Prostate gland (tissue), 2 donors: Measurements from ENCODE around the gene ALKBH5. TPM values are rescaled to one million over a fixed set of nuclear protein-coding genes. Genes with fewer than 3 reads are reported as not detected.

Source experiments
- DNase-seq: peaks from one replicate; pipeline ENCODE4 v3.0.0-alpha.2; 2019; ENCODE audit warnings: low spot score
- H3K27ac ChIP-seq, 2 donors: fragments of 200-600 bp; sonication (generic); 2 replicates each; pipeline ENCODE4 v1.5.1; 2017 to 2019
- H3K27me3 ChIP-seq: fragments of 200-600 bp; sonication (generic); replicated peaks from 2 replicates; pipeline ENCODE4 v1.5.1; 2019; ENCODE audit not compliant: insufficient read depth
- H3K36me3 ChIP-seq, 2 donors: fragments of 200-600 bp; sonication (generic); 1 replicate in 1 of 2; 2 replicates in 1 of 2; pipeline versions ENCODE4 v1.5.1 to v1.8.1; 2017 to 2019
- H3K4me1 ChIP-seq: fragments of 200-600 bp; sonication (generic); replicated peaks from 2 replicates; pipeline ENCODE4 v1.5.1; 2019
- H3K4me3 ChIP-seq, 2 donors: fragments of 200-600 bp; sonication (generic); 2 replicates each; pipeline ENCODE4 v1.5.1; 2017 to 2019
- H3K9me3 ChIP-seq: fragments of 200-600 bp; sonication (generic); 2 replicates; pipeline ENCODE4 v1.5.1; 2017
- CTCF ChIP-seq, 4 experiments: fragments of 200-600 bp in 2 of 4; fragments of 450-650 bp in 2 of 4; sonication (generic) in 2 of 4; IDR thresholded peaks; 1 replicate in 3 of 4; 2 replicates in 1 of 4; pipeline ENCODE4 v1.5.1; 2016 to 2019; ENCODE audit warnings: antibody characterized with exemption in 4 of 4, mild to moderate bottlenecking in 2 of 4, moderate library complexity in 2 of 4
- POLR2A ChIP-seq: fragments of 450-650 bp; IDR thresholded peaks from one replicate; pipeline ENCODE4 v1.6.1; 2016; ENCODE audit warnings: antibody characterized with exemption, mild to moderate bottlenecking
- POLR2AphosphoS5 ChIP-seq: sonication (generic); formaldehyde crosslinking; IDR thresholded peaks from one replicate; pipeline ENCODE4 v1.6.1; 2017; ENCODE audit warnings: antibody characterized with exemption
- WGBS: methylation state at CpG from one replicate; pipeline ENCODE4 v1.1.5; 2018; 5-methylcytosine and 5-hydroxymethylcytosine counted together
- intact Hi-C: fragments of 100-400 bp; cut with DNase I; formaldehyde crosslinking; loops from one replicate; pipeline ENCODE4 v1.14.2; 2022
- total RNA-seq, 2 donors: library from RNA; depleted of rRNA; stranded (reverse); fragments of >200 nt; gene quantifications; one replicate each; pipeline ENCODE4 v1.1.0, GENCODE V29; 2016

The ALKBH5 gene
- total RNA-seq, 2 donors from 2014 or later, result 132 to 230 TPM

GRCh38 chr17:18177722-18178121 lies 5.9 kb upstream of the ALKBH5 start:
- WGBS, result 95% methylated on average over 8 of the region's 8 CpGs
- Histone ChIP-seq H3K36me3 (no peaks in the 10 kb centered on the region), H3K4me1 (peaks cover 8% of the 10 kb centered on the region), H3K4me3 (no peak overlapping the region), H3K27me3 (no peaks in the 10 kb centered on the region), H3K9me3 (no peaks in the 10 kb centered on the region), H3K27ac (no peak overlapping the region)
- no peak for DNase-seq
- TF ChIP-seq POLR2A, result no peak
- intact Hi-C loops, result no loop called here

- intact Hi-C loops, result no loop called here
- TF ChIP-seq CTCF (IDR thresholded peaks at IDR 0.05) (no peak), POLR2AphosphoS5 (no peak), POLR2A (no peak)
- DNase-seq, result no peak
- Histone ChIP-seq H3K4me1 (peaks cover 8% of the 10 kb centered on the region), H3K27me3 (no peaks in the 10 kb centered on the region), H3K27ac (no peak overlapping the region), H3K36me3 (no peaks in the 10 kb centered on the region), H3K4me3 (no peak overlapping the region), H3K9me3 (no peaks in the 10 kb centered on the region)
- WGBS, result 72% methylated on average over 1 of the region's 1 CpG
Observed at GRCh38 chr17:18179196-18179595, 4.4 kb upstream of the ALKBH5 start.

- Histone ChIP-seq H3K27ac (no peak overlapping the region), H3K9me3 (no peaks in the 10 kb centered on the region), H3K36me3 (no peaks in the 10 kb centered on the region), H3K27me3 (no peaks in the 10 kb centered on the region), H3K4me3 (no peak overlapping the region), H3K4me1 (peaks cover 8% of the 10 kb centered on the region)
- 93% methylated on average over 7 of the region's 7 CpGs for WGBS
- intact Hi-C loops, result no loop called here
- TF ChIP-seq POLR2A (no peak), POLR2AphosphoS5 (no peak)
- no peak for DNase-seq
Observed at GRCh38 chr17:18179804-18180203, 3.8 kb upstream of the ALKBH5 start.

GRCh38 chr17:18181358-18181757 lies 2.3 kb upstream of the ALKBH5 start:
- Histone ChIP-seq H3K27ac (no peak overlapping the region), H3K27me3 (no peaks in the 10 kb centered on the region), H3K4me1 (peaks cover 11% of the 10 kb centered on the region), H3K9me3 (no peaks in the 10 kb centered on the region), H3K36me3 (no peaks in the 10 kb centered on the region), H3K4me3 (no peak overlapping the region)
- TF ChIP-seq CTCF (IDR thresholded peaks at IDR 0.05) (no peak), POLR2A (no peak), POLR2AphosphoS5 (no peak)
- no peak for DNase-seq
- 48% methylated on average over 5 of the region's 5 CpGs for WGBS
- intact Hi-C loops, result no loop called here

GRCh38 chr17:18182110-18182977 lies 1.3 kb upstream of the ALKBH5 start:
- intact Hi-C loops, result no loop called here
- H3K27me3 ChIP-seq, result no peaks in the 10 kb centered on the region
- peak overlapping the region; percentile 96 to 99 for H3K27ac ChIP-seq
- DNase-seq, result peak; percentile 9
- H3K9me3 ChIP-seq, result no peaks in the 10 kb centered on the region
- 12% methylated on average over 28 of the region's 28 CpGs for WGBS
- H3K4me1 ChIP-seq, result peaks cover 15% of the 10 kb centered on the region
- H3K36me3 ChIP-seq, result no peaks in the 10 kb centered on the region
- no peak for TF ChIP-seq CTCF (IDR thresholded peaks at IDR 0.05)
- peak overlapping the region; percentile 96 to 99 for H3K4me3 ChIP-seq

GRCh38 chr17:18182978-18183333 lies 672 bp upstream of the ALKBH5 start:
- WGBS, result 1% methylated on average over 33 of the region's 33 CpGs
- H3K4me3 ChIP-seq, result peak overlapping the region; percentile 96 to 99
- intact Hi-C loops, result no loop called here
- H3K27ac ChIP-seq, result peak overlapping the region; percentile 96 to 99
- TF ChIP-seq CTCF (IDR thresholded peaks at IDR 0.05) (no peak), POLR2A (peak; percentile 46)
- DNase-seq, result peak; percentile 69
- H3K27me3 ChIP-seq, result no peaks in the 10 kb centered on the region
- no peaks in the 10 kb centered on the region for H3K36me3 ChIP-seq
- peaks cover 17% of the 10 kb centered on the region for H3K4me1 ChIP-seq
- no peaks in the 10 kb centered on the region for H3K9me3 ChIP-seq
